Activated CD8-positive, alpha-beta memory T cell treated with anti-CD3 and anti-CD28 coated beads, Interleukin-2, amount 50 U/mL, for 4 hours (primary cell): ENCODE measurements around the gene LRRC39.
"Not testable (repeated sequence)": the region's sequence is repeated elsewhere in the genome, so short reads cannot be mapped to it uniquely, and the experiment has no call there.

ENCODE experiments used
- DNase-seq: peaks from one replicate; pipeline ENCODE4 v3.0.0-alpha.2; 2020

Gene LRRC39

GRCh38 chr1:100178091-100178490 is at the start of gene LRRC39:
Gene LRRC39 (minus strand): TSS chr1:100178256. CDS start chr1:100168516, 9,740 bp downstream.
- DNase-seq = no peak

GRCh38 chr1:100222428-100222827 is 44.4 kb upstream of the LRRC39 start:
- DNase-seq = no peak

GRCh38 chr1:100219883-100220282 is 41.8 kb upstream of the LRRC39 start:
- DNase-seq = no peak

GRCh38 chr1:100219457-100219856 is 41.4 kb upstream of the LRRC39 start:
- DNase-seq = no peak

- DNase-seq = no peak
These were observed 39.8 kb upstream of the LRRC39 start for GRCh38 chr1:100217834-100218233.

GRCh38 chr1:100215101-100215500 is 37.0 kb upstream of the LRRC39 start:
- DNase-seq = no peak

GRCh38 chr1:100213141-100213540 is 35.1 kb upstream of the LRRC39 start:
- DNase-seq = no peak

- no peak for DNase-seq
These were observed 28.2 kb upstream of the LRRC39 start for GRCh38 chr1:100206301-100206700.

GRCh38 chr1:100205593-100205992 is 27.5 kb upstream of the LRRC39 start:
- DNase-seq = not testable (repeated sequence)

GRCh38 chr1:100205103-100205502 is 27.0 kb upstream of the LRRC39 start:
- not testable (repeated sequence) for DNase-seq

GRCh38 chr1:100202703-100203102 is 24.6 kb upstream of the LRRC39 start:
- DNase-seq = not testable (repeated sequence)

- not testable (repeated sequence) for DNase-seq
These were observed 22.0 kb upstream of the LRRC39 start for GRCh38 chr1:100200060-100200459.

- DNase-seq = no peak
These were observed 20.5 kb upstream of the LRRC39 start for GRCh38 chr1:100198596-100198995.

- DNase-seq = no peak
These were observed 10.6 kb upstream of the LRRC39 start for GRCh38 chr1:100188617-100189016.

- DNase-seq = no peak
These were observed 9.9 kb upstream of the LRRC39 start for GRCh38 chr1:100187912-100188311.

GRCh38 chr1:100184536-100184935 is 6.5 kb upstream of the LRRC39 start:
- DNase-seq = no peak

GRCh38 chr1:100183370-100183769 is 5.3 kb upstream of the LRRC39 start:
- DNase-seq = no peak

GRCh38 chr1:100177295-100178041 is 588 bp downstream of the LRRC39 start:
- no peak for DNase-seq

GRCh38 chr1:100168051-100168450 is 10.0 kb downstream of the LRRC39 start:
- DNase-seq = no peak

GRCh38 chr1:100164702-100165101 is 13.4 kb downstream of the LRRC39 start:
- no peak for DNase-seq

GRCh38 chr1:100164216-100164615 is 13.8 kb downstream of the LRRC39 start:
- DNase-seq = no peak

GRCh38 chr1:100162881-100163280 is 15.2 kb downstream of the LRRC39 start:
- no peak for DNase-seq

GRCh38 chr1:100152271-100152670 is 25.8 kb downstream of the LRRC39 start:
- DNase-seq = no peak

GRCh38 chr1:100151679-100152078 is 26.4 kb downstream of the LRRC39 start:
- no peak for DNase-seq

GRCh38 chr1:100147875-100148274 is 30.2 kb downstream of the LRRC39 start:
- DNase-seq = no peak
